Measurements from ENCODE around the gene COLGALT1.
"Not testable (repeated sequence)": the region's sequence is repeated elsewhere in the genome, so short reads cannot be mapped to it uniquely, and the experiment has no call there.

COLGALT1 gene

GRCh38 chr19:17562561-17562960, 7.1 kb downstream of the COLGALT1 start:
- POLR2A ChIA-PET = interaction anchor here (1.0 kb wide), 1 partner anchor 9 kb away, joined by 3 read pairs; no protein-coding TSS in a partner anchor
- CTCF ChIA-PET = interaction anchor here (0.8 to 2.8 kb wide), 4 partner anchors 11 to 221 kb away, joined by 3 to 20 read pairs (median 6); no protein-coding TSS in a partner anchor
- TF ChIP-seq CTCF (IDR thresholded peaks at IDR 0.05; ENCODE audit: control extremely low read depth, extremely low read depth, low read depth, missing control alignments) = no peak
- no peak for DNase-seq (ENCODE audit: extremely low spot score)

- no peak for TF ChIP-seq CTCF (IDR thresholded peaks at IDR 0.05; ENCODE audit: control extremely low read depth, extremely low read depth, low read depth, missing control alignments)
- DNase-seq (ENCODE audit: extremely low spot score) = no peak
- ChIA-PET CTCF (no interaction called here), POLR2A (no interaction called here)
These were observed 9.3 kb downstream of the COLGALT1 start for GRCh38 chr19:17564781-17565180.

- DNase-seq (ENCODE audit: extremely low spot score) = no peak
- TF ChIP-seq CTCF (IDR thresholded peaks at IDR 0.05; ENCODE audit: control extremely low read depth, extremely low read depth, low read depth, missing control alignments) = no peak
- POLR2A ChIA-PET = no interaction called here
- CTCF ChIA-PET = interaction anchor here (1.1 kb wide), 1 partner anchor 8 kb away, joined by 5 read pairs; no protein-coding TSS in a partner anchor
These were observed 10.2 kb downstream of the COLGALT1 start for GRCh38 chr19:17565611-17566010.

- ChIA-PET POLR2A (interaction anchor here (0.6 kb wide), 1 partner anchor 11 kb away, joined by 5 read pairs; no protein-coding TSS in a partner anchor), CTCF (interaction anchor here (2.7 kb wide), 1 partner anchor 72 kb away, joined by 7 read pairs; no protein-coding TSS in a partner anchor)
- DNase-seq (ENCODE audit: extremely low spot score) = no peak
- no peak for TF ChIP-seq CTCF (IDR thresholded peaks at IDR 0.05; ENCODE audit: control extremely low read depth, extremely low read depth, low read depth, missing control alignments)
These were observed 12.5 kb downstream of the COLGALT1 start for GRCh38 chr19:17567940-17568339.

GRCh38 chr19:17570291-17570690, 14.8 kb downstream of the COLGALT1 start:
- not testable (repeated sequence) for DNase-seq (ENCODE audit: extremely low spot score)
- ChIA-PET POLR2A (interaction anchor here (0.6 kb wide), 1 partner anchor 460 kb away, joined by 3 read pairs; no protein-coding TSS in a partner anchor), CTCF (interaction anchor here (1.0 to 2.0 kb wide), 2 partner anchors 40 to 74 kb away, joined by 3 to 6 read pairs; no protein-coding TSS in a partner anchor)

GRCh38 chr19:17570791-17571190, 15.3 kb downstream of the COLGALT1 start:
- CTCF ChIA-PET = interaction anchor here (1.0 to 2.0 kb wide), 2 partner anchors 40 to 75 kb away, joined by 3 to 6 read pairs; no protein-coding TSS in a partner anchor
- DNase-seq (ENCODE audit: extremely low spot score) = no peak
- POLR2A ChIA-PET = no interaction called here
- no peak for TF ChIP-seq CTCF (IDR thresholded peaks at IDR 0.05; ENCODE audit: control extremely low read depth, extremely low read depth, low read depth, missing control alignments)

- DNase-seq (ENCODE audit: extremely low spot score) = no peak
- TF ChIP-seq CTCF (IDR thresholded peaks at IDR 0.05; ENCODE audit: control extremely low read depth, extremely low read depth, low read depth, missing control alignments) = no peak
- ChIA-PET POLR2A (no interaction called here), CTCF (interaction anchor here (1.1 to 6.1 kb wide), 13 partner anchors 7 to 204 kb away, joined by 3 to 58 read pairs (median 7); partner anchors contain the start of gene PGLS)
These were observed 17.2 kb downstream of the COLGALT1 start for GRCh38 chr19:17572638-17573037.
